ENCODE measurements around the gene CHCHD4.
A peak's percentile ranks its signal among the peaks of the same experiment; 100 is the strongest.

The CHCHD4 gene

GRCh38 chr3:14143271-14144225, 18.9 kb upstream of the CHCHD4 start:
- H3K4me1 ChIP-seq (ENCODE audit: control insufficient read depth in 5 of 5, insufficient read depth in 5 of 5, low read length in 5 of 5) = peaks cover 20 to 75% (median 67%) of the 10 kb centered on the region in 5 donors
- peak overlapping the region in 2 of 5 donors; percentile 0 to 48 for H3K4me3 ChIP-seq (ENCODE audit: low read depth in 1 of 5, low read length in 5 of 5)
- H3K9ac ChIP-seq (ENCODE audit: low read length in 5 of 5) = peak overlapping the region in 3 of 5 donors; percentile 48 to 77 (median 51)
- H3K9me3 ChIP-seq (ENCODE audit: control insufficient read depth in 5 of 5, low read length in 5 of 5) = no peaks in the 10 kb centered on the region
- no peaks in the 10 kb centered on the region for H3K27me3 ChIP-seq (ENCODE audit: control insufficient read depth in 5 of 5, insufficient read depth in 4 of 5, low read length in 5 of 5)
- H3K27ac ChIP-seq (ENCODE audit: low read depth, low read length) = peak overlapping the region; percentile 98
- H3K36me3 ChIP-seq (ENCODE audit: control insufficient read depth in 5 of 5, insufficient read depth in 5 of 5, low read length in 5 of 5) = peaks cover 0 to 75% (median 62%) of the 10 kb centered on the region in 5 donors

GRCh38 chr3:14142567-14143270, 18.0 kb upstream of the CHCHD4 start:
- H3K4me1 ChIP-seq (ENCODE audit: control insufficient read depth in 5 of 5, insufficient read depth in 5 of 5, low read length in 5 of 5) = peaks cover 22 to 77% (median 68%) of the 10 kb centered on the region in 5 donors
- no peaks in the 10 kb centered on the region for H3K9me3 ChIP-seq (ENCODE audit: control insufficient read depth in 5 of 5, low read length in 5 of 5)
- peaks cover 0 to 75% (median 60%) of the 10 kb centered on the region in 5 donors for H3K36me3 ChIP-seq (ENCODE audit: control insufficient read depth in 5 of 5, insufficient read depth in 5 of 5, low read length in 5 of 5)
- H3K9ac ChIP-seq (ENCODE audit: low read length in 5 of 5) = peak overlapping the region in 2 of 5 donors; percentile 31 to 48
- no peaks in the 10 kb centered on the region for H3K27me3 ChIP-seq (ENCODE audit: control insufficient read depth in 5 of 5, insufficient read depth in 4 of 5, low read length in 5 of 5)
- H3K27ac ChIP-seq (ENCODE audit: low read depth, low read length) = peak overlapping the region; percentile 98
- H3K4me3 ChIP-seq (ENCODE audit: low read depth in 1 of 5, low read length in 5 of 5) = no peak overlapping the region

GRCh38 chr3:14141602-14142341, 17.1 kb upstream of the CHCHD4 start:
- Histone ChIP-seq H3K9me3 (ENCODE audit: control insufficient read depth in 5 of 5, low read length in 5 of 5) (no peaks in the 10 kb centered on the region), H3K4me1 (ENCODE audit: control insufficient read depth in 5 of 5, insufficient read depth in 5 of 5, low read length in 5 of 5) (peaks cover 23 to 79% (median 74%) of the 10 kb centered on the region in 5 donors), H3K36me3 (ENCODE audit: control insufficient read depth in 5 of 5, insufficient read depth in 5 of 5, low read length in 5 of 5) (peaks cover 0 to 74% (median 61%) of the 10 kb centered on the region in 5 donors), H3K9ac (ENCODE audit: low read length in 5 of 5) (peak overlapping the region in 1 of 5 donors; percentile 0), H3K27me3 (ENCODE audit: control insufficient read depth in 5 of 5, insufficient read depth in 4 of 5, low read length in 5 of 5) (no peaks in the 10 kb centered on the region), H3K4me3 (ENCODE audit: low read depth in 1 of 5, low read length in 5 of 5) (no peak overlapping the region), H3K27ac (ENCODE audit: low read depth, low read length) (peak overlapping the region; percentile 98)

GRCh38 chr3:14141144-14141543, 16.5 kb upstream of the CHCHD4 start:
- Histone ChIP-seq H3K4me1 (ENCODE audit: control insufficient read depth in 5 of 5, insufficient read depth in 5 of 5, low read length in 5 of 5) (peaks cover 23 to 73% (median 71%) of the 10 kb centered on the region in 5 donors), H3K4me3 (ENCODE audit: low read depth in 1 of 5, low read length in 5 of 5) (no peak overlapping the region), H3K9me3 (ENCODE audit: control insufficient read depth in 5 of 5, low read length in 5 of 5) (no peaks in the 10 kb centered on the region), H3K27me3 (ENCODE audit: control insufficient read depth in 5 of 5, insufficient read depth in 4 of 5, low read length in 5 of 5) (no peaks in the 10 kb centered on the region), H3K9ac (ENCODE audit: low read length in 5 of 5) (no peak overlapping the region), H3K36me3 (ENCODE audit: control insufficient read depth in 5 of 5, insufficient read depth in 5 of 5, low read length in 5 of 5) (peaks cover 0 to 74% (median 60%) of the 10 kb centered on the region in 5 donors), H3K27ac (ENCODE audit: low read depth, low read length) (peak overlapping the region; percentile 98)

GRCh38 chr3:14140668-14141067, 16.0 kb upstream of the CHCHD4 start:
- Histone ChIP-seq H3K9me3 (ENCODE audit: control insufficient read depth in 5 of 5, low read length in 5 of 5) (no peaks in the 10 kb centered on the region), H3K27me3 (ENCODE audit: control insufficient read depth in 5 of 5, insufficient read depth in 4 of 5, low read length in 5 of 5) (no peaks in the 10 kb centered on the region), H3K4me1 (ENCODE audit: control insufficient read depth in 5 of 5, insufficient read depth in 5 of 5, low read length in 5 of 5) (peaks cover 23 to 68% (median 66%) of the 10 kb centered on the region in 5 donors), H3K4me3 (ENCODE audit: low read depth in 1 of 5, low read length in 5 of 5) (no peak overlapping the region), H3K36me3 (ENCODE audit: control insufficient read depth in 5 of 5, insufficient read depth in 5 of 5, low read length in 5 of 5) (peaks cover 0 to 75% (median 60%) of the 10 kb centered on the region in 5 donors), H3K9ac (ENCODE audit: low read length in 5 of 5) (no peak overlapping the region), H3K27ac (ENCODE audit: low read depth, low read length) (peak overlapping the region; percentile 98)

GRCh38 chr3:14139771-14140170, 15.1 kb upstream of the CHCHD4 start:
- Histone ChIP-seq H3K27me3 (ENCODE audit: control insufficient read depth in 5 of 5, insufficient read depth in 4 of 5, low read length in 5 of 5) (no peaks in the 10 kb centered on the region), H3K27ac (ENCODE audit: low read depth, low read length) (peak overlapping the region; percentile 55), H3K4me3 (ENCODE audit: low read depth in 1 of 5, low read length in 5 of 5) (no peak overlapping the region), H3K4me1 (ENCODE audit: control insufficient read depth in 5 of 5, insufficient read depth in 5 of 5, low read length in 5 of 5) (peaks cover 17 to 59% (median 58%) of the 10 kb centered on the region in 5 donors), H3K36me3 (ENCODE audit: control insufficient read depth in 5 of 5, insufficient read depth in 5 of 5, low read length in 5 of 5) (peaks cover 0 to 79% (median 67%) of the 10 kb centered on the region in 5 donors), H3K9me3 (ENCODE audit: control insufficient read depth in 5 of 5, low read length in 5 of 5) (no peaks in the 10 kb centered on the region), H3K9ac (ENCODE audit: low read length in 5 of 5) (no peak overlapping the region)

- H3K27me3 ChIP-seq (ENCODE audit: control insufficient read depth in 5 of 5, insufficient read depth in 4 of 5, low read length in 5 of 5) = no peaks in the 10 kb centered on the region
- H3K36me3 ChIP-seq (ENCODE audit: control insufficient read depth in 5 of 5, insufficient read depth in 5 of 5, low read length in 5 of 5) = peaks cover 0 to 86% (median 74%) of the 10 kb centered on the region in 5 donors
- peak overlapping the region; percentile 55 for H3K27ac ChIP-seq (ENCODE audit: low read depth, low read length)
- H3K4me1 ChIP-seq (ENCODE audit: control insufficient read depth in 5 of 5, insufficient read depth in 5 of 5, low read length in 5 of 5) = peaks cover 15 to 54% (median 53%) of the 10 kb centered on the region in 5 donors
- no peak overlapping the region for H3K9ac ChIP-seq (ENCODE audit: low read length in 5 of 5)
- no peaks in the 10 kb centered on the region for H3K9me3 ChIP-seq (ENCODE audit: control insufficient read depth in 5 of 5, low read length in 5 of 5)
- H3K4me3 ChIP-seq (ENCODE audit: low read depth in 1 of 5, low read length in 5 of 5) = no peak overlapping the region
Observed at GRCh38 chr3:14138878-14139655, 14.4 kb upstream of the CHCHD4 start.

GRCh38 chr3:14138109-14138877, 13.6 kb upstream of the CHCHD4 start:
- H3K9me3 ChIP-seq (ENCODE audit: control insufficient read depth in 5 of 5, low read length in 5 of 5) = no peaks in the 10 kb centered on the region
- H3K9ac ChIP-seq (ENCODE audit: low read length in 5 of 5) = no peak overlapping the region
- no peaks in the 10 kb centered on the region for H3K27me3 ChIP-seq (ENCODE audit: control insufficient read depth in 5 of 5, insufficient read depth in 4 of 5, low read length in 5 of 5)
- no peak overlapping the region for H3K4me3 ChIP-seq (ENCODE audit: low read depth in 1 of 5, low read length in 5 of 5)
- peak overlapping the region; percentile 60 for H3K27ac ChIP-seq (ENCODE audit: low read depth, low read length)
- peaks cover 0 to 94% (median 82%) of the 10 kb centered on the region in 5 donors for H3K36me3 ChIP-seq (ENCODE audit: control insufficient read depth in 5 of 5, insufficient read depth in 5 of 5, low read length in 5 of 5)
- peaks cover 14 to 50% (median 47%) of the 10 kb centered on the region in 5 donors for H3K4me1 ChIP-seq (ENCODE audit: control insufficient read depth in 5 of 5, insufficient read depth in 5 of 5, low read length in 5 of 5)
